ENCODE results near the gene SPECC1. TPM values are rescaled to one million over a fixed set of nuclear protein-coding genes. Genes with fewer than 3 reads are reported as not detected.
A peak's percentile ranks its signal among the peaks of the same experiment; 100 is the strongest.

Gene SPECC1
- polyA plus RNA-seq, 3 donors: 36.0 to 58.4 (median 50.5) TPM

DNA sequence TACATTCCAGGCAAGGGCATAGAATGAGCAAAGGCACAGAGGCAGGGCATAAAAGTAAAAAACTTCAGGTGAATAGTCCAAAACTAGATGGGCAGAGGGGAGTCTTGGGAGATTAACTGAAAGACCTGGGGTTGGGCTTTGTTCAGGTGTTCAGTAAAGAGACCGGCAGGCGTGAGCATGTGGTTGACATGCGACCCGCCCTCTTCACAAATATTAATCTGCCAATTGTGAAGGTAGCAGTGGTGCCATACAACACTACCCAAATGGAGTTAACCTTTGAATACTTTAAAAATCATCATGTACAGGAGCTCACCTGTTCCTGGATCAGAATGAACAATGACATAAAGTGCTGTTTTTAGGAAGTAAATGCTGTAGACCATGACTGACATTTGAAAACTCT, 232.7 kb downstream of the SPECC1 start:
- Mint-ChIP-seq H3K36me3 (peaks cover 51 to 64% of the 10 kb centered on the region in 2 donors), H3K27ac (peak overlapping the region in 1 of 7 donors; percentile 7)

DNA sequence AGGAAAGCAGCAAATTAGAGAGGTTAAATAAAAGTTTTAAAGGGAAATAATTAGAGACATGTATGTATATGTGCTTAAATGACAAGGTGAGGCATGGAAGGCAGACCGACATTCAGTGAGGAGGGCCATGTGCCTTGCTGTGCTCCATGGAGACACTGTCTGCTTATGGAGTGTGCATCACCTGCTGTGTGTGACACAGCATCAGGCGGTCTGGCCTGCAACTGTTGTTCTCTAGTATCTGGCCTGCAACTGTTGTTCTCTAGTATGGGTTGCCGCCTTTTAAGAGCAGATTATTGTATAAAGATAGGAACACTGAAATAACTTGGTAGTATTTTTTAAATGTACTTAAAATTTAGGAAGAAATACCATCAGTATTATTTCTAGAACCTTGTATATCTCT, 233.1 kb downstream of the SPECC1 start:
- no peak overlapping the region for H3K4me3 Mint-ChIP-seq
- 100% methylated on average over 2 of the region's 3 CpGs for WGBS (ENCODE audit: insufficient coverage)
- no peak overlapping the region for H3K4me3 ChIP-seq (replicated peaks in 1 of 3; ENCODE audit: low read depth in 2 of 3, low read length in 3 of 3)
- H3K27ac ChIP-seq (ENCODE audit: low read depth in 1 of 2, low read length in 2 of 2): no peak overlapping the region
- H3K36me3 ChIP-seq (replicated peaks in 1 of 2; ENCODE audit: control insufficient read depth in 1 of 2, insufficient read depth in 2 of 2, low read length in 2 of 2): peaks cover 54 to 91% of the 10 kb centered on the region in 2 donors
- no peak overlapping the region for H2AFZ ChIP-seq (ENCODE audit: insufficient read depth, low read depth, low read length, poor library complexity, severe bottlenecking)
- H3K9me3 ChIP-seq (replicated peaks in 1 of 2; ENCODE audit: control insufficient read depth in 1 of 2, insufficient read depth in 1 of 2, low read length in 2 of 2): no peaks in the 10 kb centered on the region
- H3K27me3 ChIP-seq (ENCODE audit: control insufficient read depth in 2 of 2, insufficient read depth in 2 of 2, low read length in 2 of 2): no peaks in the 10 kb centered on the region
- no peak for DNase-seq
- H3K4me1 ChIP-seq (ENCODE audit: control insufficient read depth in 1 of 2, insufficient read depth in 2 of 2, low read length in 2 of 2): no peaks in the 10 kb centered on the region
- H3K4me1 Mint-ChIP-seq: no peaks in the 10 kb centered on the region
- H3K79me2 ChIP-seq (ENCODE audit: insufficient read depth, low read length): no peaks in the 10 kb centered on the region
- H3K27ac Mint-ChIP-seq: no peak overlapping the region
- no peak overlapping the region for H3K4me2 ChIP-seq (replicated peaks; ENCODE audit: extremely low read depth, low read length, poor library complexity, severe bottlenecking)
- peaks cover 52 to 64% of the 10 kb centered on the region in 2 donors for H3K36me3 Mint-ChIP-seq
- H3K9me3 Mint-ChIP-seq: peaks cover 0 to 3% (median 0%) of the 10 kb centered on the region in 7 donors
- peaks cover 4% of the 10 kb centered on the region for H4K20me1 ChIP-seq (ENCODE audit: insufficient read depth, low read length)
- intact Hi-C loops (cut with micrococcal nuclease): no loop called here
- no peak overlapping the region for H3K9ac ChIP-seq (ENCODE audit: insufficient read depth, low read length, poor library complexity, severe bottlenecking)
- TF ChIP-seq, protein P1, sequence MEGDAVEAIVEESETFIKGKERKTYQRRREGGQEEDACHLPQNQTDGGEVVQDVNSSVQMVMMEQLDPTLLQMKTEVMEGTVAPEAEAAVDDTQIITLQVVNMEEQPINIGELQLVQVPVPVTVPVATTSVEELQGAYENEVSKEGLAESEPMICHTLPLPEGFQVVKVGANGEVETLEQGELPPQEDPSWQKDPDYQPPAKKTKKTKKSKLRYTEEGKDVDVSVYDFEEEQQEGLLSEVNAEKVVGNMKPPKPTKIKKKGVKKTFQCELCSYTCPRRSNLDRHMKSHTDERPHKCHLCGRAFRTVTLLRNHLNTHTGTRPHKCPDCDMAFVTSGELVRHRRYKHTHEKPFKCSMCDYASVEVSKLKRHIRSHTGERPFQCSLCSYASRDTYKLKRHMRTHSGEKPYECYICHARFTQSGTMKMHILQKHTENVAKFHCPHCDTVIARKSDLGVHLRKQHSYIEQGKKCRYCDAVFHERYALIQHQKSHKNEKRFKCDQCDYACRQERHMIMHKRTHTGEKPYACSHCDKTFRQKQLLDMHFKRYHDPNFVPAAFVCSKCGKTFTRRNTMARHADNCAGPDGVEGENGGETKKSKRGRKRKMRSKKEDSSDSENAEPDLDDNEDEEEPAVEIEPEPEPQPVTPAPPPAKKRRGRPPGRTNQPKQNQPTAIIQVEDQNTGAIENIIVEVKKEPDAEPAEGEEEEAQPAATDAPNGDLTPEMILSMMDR (IDR thresholded peaks at IDR 0.05): no peak
- H3K27me3 Mint-ChIP-seq (ENCODE audit: low read depth in 3 of 3): no peaks in the 10 kb centered on the region

More for the DNA sequence above, 232.7 kb downstream of the SPECC1 start:
- Mint-ChIP-seq H3K4me1 (no peaks in the 10 kb centered on the region), H3K9me3 (peaks cover 0 to 3% (median 0%) of the 10 kb centered on the region in 7 donors), H3K4me3 (no peak overlapping the region), H3K27me3 (ENCODE audit: low read depth in 3 of 3) (no peaks in the 10 kb centered on the region)
- DNase-seq: no peak
- no peak overlapping the region for H3K9ac ChIP-seq (ENCODE audit: insufficient read depth, low read length, poor library complexity, severe bottlenecking)
- H3K4me2 ChIP-seq (replicated peaks; ENCODE audit: extremely low read depth, low read length, poor library complexity, severe bottlenecking): no peak overlapping the region
- H3K4me1 ChIP-seq (ENCODE audit: control insufficient read depth in 1 of 2, insufficient read depth in 2 of 2, low read length in 2 of 2): no peaks in the 10 kb centered on the region
- H3K36me3 ChIP-seq (replicated peaks in 1 of 2; ENCODE audit: control insufficient read depth in 1 of 2, insufficient read depth in 2 of 2, low read length in 2 of 2): peaks cover 52 to 90% of the 10 kb centered on the region in 2 donors
- no peak overlapping the region for H3K27ac ChIP-seq (ENCODE audit: low read depth in 1 of 2, low read length in 2 of 2)
- peaks cover 4% of the 10 kb centered on the region for H4K20me1 ChIP-seq (ENCODE audit: insufficient read depth, low read length)
- TF ChIP-seq, protein P1 (IDR thresholded peaks at IDR 0.05): no peak
- no peaks in the 10 kb centered on the region for H3K27me3 ChIP-seq (ENCODE audit: control insufficient read depth in 2 of 2, insufficient read depth in 2 of 2, low read length in 2 of 2)
- H3K4me3 ChIP-seq (replicated peaks in 1 of 3; ENCODE audit: low read depth in 2 of 3, low read length in 3 of 3): no peak overlapping the region
- no CpG with 5 or more reads among the region's 4 CpGs for WGBS (ENCODE audit: insufficient coverage)
- intact Hi-C loops (cut with micrococcal nuclease): no loop called here
- no peak overlapping the region for H2AFZ ChIP-seq (ENCODE audit: insufficient read depth, low read depth, low read length, poor library complexity, severe bottlenecking)
- H3K79me2 ChIP-seq (ENCODE audit: insufficient read depth, low read length): no peaks in the 10 kb centered on the region
- no peaks in the 10 kb centered on the region for H3K9me3 ChIP-seq (replicated peaks in 1 of 2; ENCODE audit: control insufficient read depth in 1 of 2, insufficient read depth in 1 of 2, low read length in 2 of 2)
